PC-3 (cell line): ENCODE results near the gene RDX. TPM values are rescaled to one million over a fixed set of nuclear protein-coding genes. Genes with fewer than 3 reads are reported as not detected.

Source experiments
- ATAC-seq: fragments of 200-7000 bp; cut with Tn5 transposase; 2 replicates; pipeline ENCODE4 v1.9.1; 2020; ENCODE audit warnings: mild to moderate bottlenecking, moderate library complexity
- BruUV-seq: library from RNA; stranded (reverse); fragments of 400-500 nt; replicated peaks from 2 replicates; lab custom pipeline; 2021; lab: Mats Ljungman, UMichigan
- CTCF ChIA-PET: fragments of 300-600 bp; sonication (Branson Sonifier 250); formaldehyde crosslinking; loops from one replicate; lab custom pipeline; 2022; ENCODE audit warnings: antibody characterized with exemption; lab: Charles Lee
- POLR2A ChIA-PET: fragments of 300-600 bp; sonication (Branson Sonifier 250); formaldehyde crosslinking; loops from one replicate; lab custom pipeline; 2022; ENCODE audit warnings: antibody characterized with exemption; ENCODE audit not compliant: unreplicated experiment; lab: Charles Lee
- DNase-seq: peaks from one replicate; pipeline ENCODE4 v3.0.0-alpha.2; 2015
- H2AFZ ChIP-seq: fragments of 300-600 bp; sonication (generic); 2 replicates; pipeline ENCODE4 v1.6.0; 2016; ENCODE audit warnings: antibody characterized with exemption, low read length
- H3F3A ChIP-seq: fragments of 300-600 bp; sonication (generic); one replicate; pipeline ENCODE4 v1.6.0; 2017; ENCODE audit warnings: antibody characterized with exemption, low read length, control low read depth, mild to moderate bottlenecking; ENCODE audit not compliant: unreplicated experiment
- H3K27ac ChIP-seq: fragments of 300-600 bp; sonication (generic); 2 replicates; pipeline ENCODE4 v1.5.1; 2016; ENCODE audit warnings: mild to moderate bottlenecking, low read length
- H3K27me3 ChIP-seq: fragments of 300-600 bp; sonication (generic); 2 replicates; pipeline ENCODE4 v1.6.1; 2016; ENCODE audit warnings: low read length, mixed read lengths
- H3K36me3 ChIP-seq: fragments of 300-600 bp; sonication (generic); 2 replicates; pipeline ENCODE4 v1.6.1; 2016; ENCODE audit warnings: low read depth, mixed run types, low read length, mixed read lengths
- H3K4me1 ChIP-seq: fragments of 300-600 bp; sonication (generic); 2 replicates; pipeline ENCODE4 v1.5.1; 2016; ENCODE audit warnings: low read length; ENCODE audit not compliant: insufficient read depth
- H3K4me2 ChIP-seq: fragments of 300-600 bp; sonication (generic); 2 replicates; pipeline ENCODE4 v1.6.0; 2016; ENCODE audit warnings: low read length
- H3K4me3 ChIP-seq: fragments of 300-600 bp; sonication (generic); 2 replicates; pipeline ENCODE4 v1.5.1; 2016; ENCODE audit warnings: mild to moderate bottlenecking, low read length, mixed read lengths
- H3K79me2 ChIP-seq: fragments of 300-600 bp; sonication (generic); 2 replicates; pipeline ENCODE4 v1.6.1; 2017; ENCODE audit warnings: low read length, mixed read lengths
- H3K9ac ChIP-seq: fragments of 300-600 bp; sonication (generic); 2 replicates; pipeline ENCODE4 v1.6.0; 2016; ENCODE audit warnings: mild to moderate bottlenecking, low read length
- H3K9me2 ChIP-seq: fragments of 300-600 bp; sonication (generic); replicated peaks from 2 replicates; pipeline ENCODE4 v1.6.1; 2016; ENCODE audit warnings: mixed run types, low read length, mixed read lengths
- H3K9me3 ChIP-seq: fragments of 300-600 bp; sonication (generic); 2 replicates; pipeline ENCODE4 v1.6.1; 2016; ENCODE audit warnings: low read length, mixed read lengths
- H4K20me1 ChIP-seq: fragments of 300-600 bp; sonication (generic); 2 replicates; pipeline ENCODE4 v1.6.1; 2016; ENCODE audit warnings: low read length, mixed read lengths
- CTCF ChIP-seq: fragments of 300-600 bp; sonication (generic); conservative IDR thresholded peaks from 2 replicates; pipeline ENCODE4 v1.5.1; 2017; ENCODE audit warnings: antibody characterized with exemption, low read depth, mild to moderate bottlenecking, low read length
- EZH2 ChIP-seq: fragments of 300-600 bp; sonication (generic); IDR thresholded peaks from one replicate; pipeline ENCODE4 v1.6.1; 2017; ENCODE audit warnings: antibody characterized with exemption, mild to moderate bottlenecking, low read length; ENCODE audit not compliant: unreplicated experiment
- EZH2phosphoT487 ChIP-seq: fragments of 300-600 bp; sonication (generic); IDR thresholded peaks from 2 replicates; pipeline ENCODE4 v1.6.1; 2018; ENCODE audit warnings: mild to moderate bottlenecking, antibody characterized with exemption, low read length, borderline replicate concordance
- intact Hi-C: fragments of 100-400 bp; cut with micrococcal nuclease; formaldehyde crosslinking; loops from 2 replicates; pipeline ENCODE4 v1.9.0; 2023
- total RNA-seq: library from RNA; depleted of rRNA; stranded (reverse); fragments of >200 nt; gene quantifications from 2 replicates; pipeline ENCODE4 v1.2.3, GENCODE V29; 2014

RDX gene
- total RNA-seq, 1 experiment from 2014 or later: 86.2 TPM

GRCh38 chr11:110162216-110162615 lies 134.2 kb downstream of the RDX start:
- no peaks in the 10 kb centered on the region for H3F3A ChIP-seq
- intact Hi-C loops: loop anchor here (5.0 kb wide), 1 partner anchor 215 kb away; no protein-coding TSS in a partner anchor
- no peak overlapping the region for H3K9ac ChIP-seq
- ChIA-PET POLR2A (no interaction called here), CTCF (no interaction called here)
- ATAC-seq (no peak), DNase-seq (no peak)
- no peaks in the 10 kb centered on the region for H3K27me3 ChIP-seq
- H3K4me3 ChIP-seq: no peak overlapping the region
- H2AFZ ChIP-seq: no peak overlapping the region
- TF ChIP-seq EZH2: no peak
- no peak for TF ChIP-seq CTCF
- TF ChIP-seq EZH2phosphoT487: no peak
- H3K9me2 ChIP-seq: no peaks in the 10 kb centered on the region
- H3K79me2 ChIP-seq: 0 out of 2 replicates have a peak, but pooled peaks cover 7% of the 10 kb centered on the region
- no peak overlapping the region for H3K4me2 ChIP-seq
- no TSS peak for BruUV-seq
- no peaks in the 10 kb centered on the region for H3K4me1 ChIP-seq
- H3K9me3 ChIP-seq: no peaks in the 10 kb centered on the region
- H3K27ac ChIP-seq: no peak overlapping the region
- no peaks in the 10 kb centered on the region for H4K20me1 ChIP-seq
- peaks cover 83% of the 10 kb centered on the region for H3K36me3 ChIP-seq

GRCh38 chr11:110161061-110161460 lies 135.4 kb downstream of the RDX start:
- POLR2A ChIA-PET: no interaction called here
- H3K9me2 ChIP-seq: no peaks in the 10 kb centered on the region
- no peak overlapping the region for H3K27ac ChIP-seq
- no peak for ATAC-seq
- no peak overlapping the region for H3K4me3 ChIP-seq
- H3K79me2 ChIP-seq: peaks cover 4% of the 10 kb centered on the region; the same call in 1 of the 2 replicates
- no peak overlapping the region for H2AFZ ChIP-seq
- TF ChIP-seq EZH2: no peak
- no peak for TF ChIP-seq EZH2phosphoT487
- no peak for TF ChIP-seq CTCF
- no peaks in the 10 kb centered on the region for H3K9me3 ChIP-seq
- CTCF ChIA-PET: no interaction called here
- DNase-seq: no peak
- peaks cover 3% of the 10 kb centered on the region for H3F3A ChIP-seq
- no peaks in the 10 kb centered on the region for H4K20me1 ChIP-seq
- no TSS peak for BruUV-seq
- H3K4me1 ChIP-seq: no peaks in the 10 kb centered on the region
- no peak overlapping the region for H3K4me2 ChIP-seq
- H3K27me3 ChIP-seq: no peaks in the 10 kb centered on the region
- intact Hi-C loops: loop anchor here (5.0 kb wide), 1 partner anchor 214 kb away; no protein-coding TSS in a partner anchor
- no peak overlapping the region for H3K9ac ChIP-seq
- H3K36me3 ChIP-seq: peaks cover 78% of the 10 kb centered on the region

GRCh38 chr11:110160437-110160836 lies 136.0 kb downstream of the RDX start:
- H3K27me3 ChIP-seq: no peaks in the 10 kb centered on the region
- no peak overlapping the region for H2AFZ ChIP-seq
- H3K9me2 ChIP-seq: no peaks in the 10 kb centered on the region
- peaks cover 3% of the 10 kb centered on the region for H3F3A ChIP-seq
- no peak for DNase-seq
- no peaks in the 10 kb centered on the region for H3K9me3 ChIP-seq
- ChIA-PET POLR2A (no interaction called here), CTCF (no interaction called here)
- peaks cover 78% of the 10 kb centered on the region for H3K36me3 ChIP-seq
- no peak overlapping the region for H3K27ac ChIP-seq
- ATAC-seq: no peak
- no peaks in the 10 kb centered on the region for H3K4me1 ChIP-seq
- BruUV-seq: no TSS peak
- no peaks in the 10 kb centered on the region for H4K20me1 ChIP-seq
- H3K4me2 ChIP-seq: no peak overlapping the region
- H3K79me2 ChIP-seq: peaks cover 9% of the 10 kb centered on the region; the same call in 1 of the 2 replicates
- TF ChIP-seq EZH2phosphoT487 (no peak), EZH2 (no peak), CTCF (no peak)
- no peak overlapping the region for H3K9ac ChIP-seq
- no peak overlapping the region for H3K4me3 ChIP-seq
- intact Hi-C loops: loop anchor here (5.0 kb wide), 1 partner anchor 213 kb away; no protein-coding TSS in a partner anchor
